ENCODE results near the gene DUSP23.

DUSP23 gene

GRCh38 chr1:159829273-159829634 is 48.5 kb downstream of the DUSP23 start:
- TF ChIP-seq CTCF (IDR thresholded peaks at IDR 0.05) = peak; percentile 46

DNA sequence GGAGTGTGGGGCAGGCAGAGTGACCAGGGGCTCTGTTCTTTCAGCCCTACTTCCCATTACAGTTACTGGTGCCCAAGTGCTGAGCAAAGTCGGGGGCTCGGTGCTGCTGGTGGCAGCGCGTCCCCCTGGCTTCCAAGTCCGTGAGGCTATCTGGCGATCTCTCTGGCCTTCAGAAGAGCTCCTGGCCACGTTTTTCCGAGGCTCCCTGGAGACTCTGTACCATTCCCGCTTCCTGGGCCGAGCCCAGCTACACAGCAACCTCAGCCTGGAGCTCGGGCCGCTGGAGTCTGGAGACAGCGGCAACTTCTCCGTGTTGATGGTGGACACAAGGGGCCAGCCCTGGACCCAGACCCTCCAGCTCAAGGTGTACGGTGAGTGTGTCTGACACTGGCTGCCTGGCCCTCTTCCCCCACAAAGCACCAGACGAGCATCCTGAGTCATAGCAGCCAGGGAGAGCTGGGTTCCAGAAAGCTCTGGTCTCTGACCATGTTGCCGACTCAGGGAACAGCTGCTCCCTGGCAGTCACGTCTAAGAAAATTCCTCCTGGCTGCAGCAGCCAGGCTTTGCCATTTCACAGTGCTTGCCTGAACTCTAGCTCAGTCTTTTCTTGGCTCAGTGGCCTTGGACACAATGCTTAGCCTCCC is 49.2 kb downstream of the DUSP23 start:
- no peak for TF ChIP-seq CTCF (IDR thresholded peaks at IDR 0.05)

DNA sequence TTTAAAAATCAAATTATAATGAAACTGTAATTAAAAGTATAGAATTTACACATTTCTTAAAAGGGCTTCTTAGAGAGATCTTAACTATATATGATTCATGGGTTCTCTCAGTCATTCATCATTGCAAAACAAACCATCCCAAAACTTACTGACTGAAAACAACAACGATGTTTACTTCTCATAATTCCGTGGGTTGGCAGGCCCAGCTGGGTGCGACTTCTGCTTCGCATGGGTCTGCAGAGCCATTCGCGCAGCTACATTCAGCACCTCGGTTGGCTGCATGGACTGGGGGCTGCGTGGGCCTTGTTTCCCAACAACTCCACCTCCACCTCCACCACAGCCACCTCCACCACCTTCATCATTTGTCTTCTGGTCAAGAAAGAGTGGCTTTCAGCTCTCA is 50.0 kb downstream of the DUSP23 start:
- TF ChIP-seq CTCF (IDR thresholded peaks at IDR 0.05) = no peak

- no peak for TF ChIP-seq CTCF (IDR thresholded peaks at IDR 0.05)
Observed at GRCh38 chr1:159831412-159832141, 50.8 kb downstream of the DUSP23 start.
